GM12801 (cell line): ENCODE results near the gene TEX26.

Experiments used
- TF ChIP-seq, protein P1 (sequence below): IDR thresholded peaks from one replicate; pipeline ENCODE4 v1.5.1; 2011; ENCODE audit warnings: control low read depth; ENCODE audit not compliant: insufficient read length; ENCODE audit errors: extremely low read depth

Gene TEX26

GRCh38 chr13:30968846-30969245, 36.4 kb downstream of the TEX26 start:
- TF ChIP-seq, protein P1, sequence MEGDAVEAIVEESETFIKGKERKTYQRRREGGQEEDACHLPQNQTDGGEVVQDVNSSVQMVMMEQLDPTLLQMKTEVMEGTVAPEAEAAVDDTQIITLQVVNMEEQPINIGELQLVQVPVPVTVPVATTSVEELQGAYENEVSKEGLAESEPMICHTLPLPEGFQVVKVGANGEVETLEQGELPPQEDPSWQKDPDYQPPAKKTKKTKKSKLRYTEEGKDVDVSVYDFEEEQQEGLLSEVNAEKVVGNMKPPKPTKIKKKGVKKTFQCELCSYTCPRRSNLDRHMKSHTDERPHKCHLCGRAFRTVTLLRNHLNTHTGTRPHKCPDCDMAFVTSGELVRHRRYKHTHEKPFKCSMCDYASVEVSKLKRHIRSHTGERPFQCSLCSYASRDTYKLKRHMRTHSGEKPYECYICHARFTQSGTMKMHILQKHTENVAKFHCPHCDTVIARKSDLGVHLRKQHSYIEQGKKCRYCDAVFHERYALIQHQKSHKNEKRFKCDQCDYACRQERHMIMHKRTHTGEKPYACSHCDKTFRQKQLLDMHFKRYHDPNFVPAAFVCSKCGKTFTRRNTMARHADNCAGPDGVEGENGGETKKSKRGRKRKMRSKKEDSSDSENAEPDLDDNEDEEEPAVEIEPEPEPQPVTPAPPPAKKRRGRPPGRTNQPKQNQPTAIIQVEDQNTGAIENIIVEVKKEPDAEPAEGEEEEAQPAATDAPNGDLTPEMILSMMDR: no peak

DNA sequence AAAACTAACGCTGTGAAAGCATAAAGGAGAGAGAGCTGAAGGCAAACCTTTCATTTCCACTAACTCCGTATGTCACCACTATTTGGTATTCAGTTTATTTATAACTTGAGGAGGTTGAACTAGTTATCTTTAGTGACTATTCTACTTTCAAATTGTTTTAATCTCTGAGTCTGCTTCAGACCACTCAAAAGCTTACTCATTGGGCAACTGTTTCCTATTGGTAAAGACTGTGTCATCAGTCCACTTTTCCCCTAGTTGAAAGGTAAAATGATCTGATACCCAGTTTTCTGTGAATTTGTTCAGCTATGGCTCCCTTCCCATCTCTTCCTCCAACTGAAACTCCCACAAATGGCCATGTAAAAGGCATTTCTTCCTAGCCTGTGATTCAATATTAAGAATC, 39.1 kb downstream of the TEX26 start:
- TF ChIP-seq, protein P1: no peak

DNA sequence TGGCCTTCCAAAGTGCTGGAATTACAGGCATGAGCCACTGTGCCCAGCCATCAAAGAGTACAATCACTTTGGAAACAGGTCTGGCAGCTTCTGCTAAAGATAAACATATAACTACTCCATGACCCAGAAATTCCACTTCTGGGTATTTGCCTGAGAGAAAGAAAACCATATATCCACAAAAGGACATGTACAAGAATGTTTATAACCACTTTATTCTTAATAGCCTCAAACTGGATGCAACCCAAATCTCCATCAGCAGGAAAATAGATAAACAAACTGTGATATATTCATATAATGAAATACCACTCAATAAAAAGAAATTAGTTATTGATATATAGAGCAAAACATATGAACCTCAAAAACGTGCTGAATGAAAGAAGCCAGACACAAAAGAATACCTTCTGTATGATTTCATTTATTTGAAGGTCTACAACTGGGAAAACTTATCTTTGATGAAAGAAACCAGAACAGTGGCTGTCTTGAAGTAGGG, 40.5 kb downstream of the TEX26 start:
- TF ChIP-seq, protein P1: no peak

DNA sequence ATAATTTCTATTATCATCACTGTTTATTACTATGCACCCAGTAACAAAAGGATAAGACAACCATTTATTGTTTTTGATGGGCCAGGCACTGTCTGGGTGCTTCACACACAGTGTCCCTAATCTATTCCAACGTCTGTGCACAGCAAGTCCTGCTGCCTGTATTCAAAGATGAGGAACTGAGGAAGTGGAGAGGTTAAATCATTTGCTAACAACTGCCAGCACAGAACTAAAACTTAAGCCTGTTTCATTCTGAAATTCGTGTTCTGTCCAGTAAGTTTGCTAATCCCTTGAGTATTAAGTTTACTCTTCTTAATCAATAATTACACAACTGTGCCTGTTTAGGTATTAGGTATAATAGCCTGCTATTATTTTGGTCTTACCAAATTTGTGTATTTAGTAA, 41.9 kb downstream of the TEX26 start:
- TF ChIP-seq, protein P1: no peak

- TF ChIP-seq, protein P1: no peak
Observed at GRCh38 chr13:30976025-30976424, 43.6 kb downstream of the TEX26 start.

DNA sequence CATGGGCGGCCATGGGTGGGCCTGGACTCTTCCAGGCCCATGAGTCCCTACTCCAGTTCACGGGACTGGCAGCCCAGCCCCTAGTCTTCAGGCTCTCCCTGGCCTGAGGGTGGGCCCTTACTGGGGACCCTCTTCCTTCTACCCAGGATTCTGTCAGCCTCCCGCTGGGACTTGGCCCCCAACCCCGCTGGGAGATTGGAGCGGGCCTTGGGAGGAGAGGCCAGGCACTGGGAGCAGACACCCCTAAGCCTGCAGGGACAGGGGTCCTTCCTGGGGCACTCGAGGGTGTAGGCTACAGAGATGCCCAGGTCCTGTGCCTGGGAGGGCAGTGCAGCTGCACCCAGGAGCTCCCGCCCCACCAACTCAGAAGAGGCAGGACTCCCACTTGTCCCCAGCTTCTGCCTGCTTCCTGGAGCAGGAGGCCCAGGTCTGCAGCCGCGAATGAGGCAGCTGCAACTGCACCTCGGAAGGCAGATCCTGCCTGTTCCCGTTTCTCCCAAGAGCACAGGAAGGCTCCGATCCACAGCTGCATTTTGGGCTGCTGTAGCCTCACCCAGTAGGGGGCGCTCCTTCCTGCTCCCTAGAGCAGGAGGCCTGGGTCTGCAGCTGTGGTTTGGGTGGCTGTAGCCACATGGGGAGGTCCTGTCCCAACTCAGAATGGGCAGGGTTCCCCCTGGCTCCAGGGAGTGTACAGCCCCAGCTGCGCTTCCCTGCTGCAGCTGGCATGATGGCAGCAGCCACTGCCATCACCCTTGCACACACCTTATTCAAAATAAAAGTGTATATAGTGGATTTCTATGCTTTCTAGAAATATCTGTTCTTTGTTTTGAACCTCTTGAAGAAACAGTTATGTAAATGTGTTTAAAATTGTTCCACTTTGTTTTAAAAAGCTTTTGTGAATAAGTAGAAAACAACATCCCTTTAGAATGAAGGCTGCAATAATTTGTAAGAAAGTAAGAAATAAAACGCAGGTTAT, 46.8 kb downstream of the TEX26 start:
- TF ChIP-seq, protein P1: no peak

DNA sequence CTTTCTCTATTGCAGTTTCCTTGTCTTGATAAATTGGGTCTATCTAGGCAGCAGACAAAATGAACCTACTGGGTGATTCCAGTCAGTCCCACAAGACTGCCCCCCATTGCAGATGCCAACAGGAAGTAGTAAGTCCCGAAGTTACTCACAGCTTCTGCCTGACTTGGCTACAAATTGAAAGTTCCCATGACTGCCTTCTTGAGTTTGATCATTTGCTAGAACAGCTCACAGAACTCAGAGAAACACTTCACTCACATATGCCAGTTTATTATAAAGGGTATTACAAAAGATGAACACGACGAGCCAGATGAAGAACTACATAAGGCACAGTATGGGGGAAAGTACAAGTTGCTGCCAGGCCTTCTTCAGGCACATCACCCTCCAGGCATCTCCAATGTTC, 50.0 kb downstream of the TEX26 start:
- TF ChIP-seq, protein P1: no peak
